Measurements from ENCODE around the gene C9orf50.

C9orf50 gene

DNA sequence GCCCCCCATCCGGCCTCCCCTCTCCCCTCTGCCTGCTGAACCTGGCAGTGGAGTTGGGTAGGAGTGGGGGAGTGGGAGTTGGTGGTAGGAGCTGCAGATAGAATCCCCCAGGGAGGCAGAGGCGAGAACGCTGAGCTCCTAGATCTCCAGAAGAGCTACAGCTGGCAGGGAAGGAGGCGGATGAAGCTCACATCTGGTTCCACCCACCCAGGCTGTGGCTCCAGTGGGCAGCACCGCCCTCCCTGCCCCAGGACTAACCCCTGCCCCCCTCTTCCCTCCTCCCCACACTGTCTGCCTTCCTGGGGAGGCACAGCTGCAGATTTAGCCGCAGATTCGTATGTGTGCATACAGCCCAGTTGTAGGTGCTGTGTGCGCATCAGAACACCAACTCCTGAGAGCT, 34.2 kb downstream of the C9orf50 start:
- DNase-seq, result no peak

DNA sequence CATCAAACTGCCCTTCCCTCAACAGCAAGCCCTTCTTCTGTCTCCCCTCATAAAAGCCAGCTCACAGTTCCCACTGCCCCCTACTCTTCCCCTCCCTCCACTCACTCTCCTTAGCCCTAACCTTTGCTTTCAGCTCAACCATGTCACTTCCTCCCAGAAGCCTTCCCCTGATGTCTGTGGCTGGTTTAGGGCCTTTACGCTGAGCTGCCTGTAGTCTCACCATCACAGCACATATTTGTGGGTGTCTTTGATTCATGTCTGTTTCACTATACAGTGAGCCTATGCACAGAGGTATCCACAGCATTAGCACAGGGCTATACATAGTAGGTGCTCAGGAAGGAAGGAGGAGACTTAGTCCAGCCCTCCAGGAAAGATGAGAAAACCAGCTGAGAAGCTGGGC, 34.7 kb downstream of the C9orf50 start:
- no peak for DNase-seq

- DNase-seq, result no peak
Measured at GRCh38 chr9:129585352-129585751, 35.5 kb downstream of the C9orf50 start.

DNA sequence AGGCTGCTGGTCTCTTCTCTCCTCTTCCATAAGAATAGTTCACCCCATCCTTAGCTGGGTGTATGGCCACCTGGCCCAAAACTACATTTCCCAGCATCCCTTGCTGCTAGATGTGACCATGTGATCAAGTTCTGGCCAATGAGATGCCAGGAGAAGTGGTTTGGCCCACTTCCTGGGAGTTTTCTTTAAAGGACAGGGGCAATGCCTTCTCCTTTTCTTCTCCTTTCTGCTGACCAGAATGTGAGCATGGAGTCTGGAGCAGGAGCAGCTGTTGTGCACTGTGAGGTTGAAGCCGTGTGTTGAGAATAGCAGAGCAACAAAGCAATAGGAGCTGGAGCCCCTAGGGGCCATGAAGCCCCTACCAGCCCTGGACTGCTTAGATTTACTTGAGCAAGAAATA, 36.8 kb downstream of the C9orf50 start:
- DNase-seq, result peak; percentile 43 to 57

DNA sequence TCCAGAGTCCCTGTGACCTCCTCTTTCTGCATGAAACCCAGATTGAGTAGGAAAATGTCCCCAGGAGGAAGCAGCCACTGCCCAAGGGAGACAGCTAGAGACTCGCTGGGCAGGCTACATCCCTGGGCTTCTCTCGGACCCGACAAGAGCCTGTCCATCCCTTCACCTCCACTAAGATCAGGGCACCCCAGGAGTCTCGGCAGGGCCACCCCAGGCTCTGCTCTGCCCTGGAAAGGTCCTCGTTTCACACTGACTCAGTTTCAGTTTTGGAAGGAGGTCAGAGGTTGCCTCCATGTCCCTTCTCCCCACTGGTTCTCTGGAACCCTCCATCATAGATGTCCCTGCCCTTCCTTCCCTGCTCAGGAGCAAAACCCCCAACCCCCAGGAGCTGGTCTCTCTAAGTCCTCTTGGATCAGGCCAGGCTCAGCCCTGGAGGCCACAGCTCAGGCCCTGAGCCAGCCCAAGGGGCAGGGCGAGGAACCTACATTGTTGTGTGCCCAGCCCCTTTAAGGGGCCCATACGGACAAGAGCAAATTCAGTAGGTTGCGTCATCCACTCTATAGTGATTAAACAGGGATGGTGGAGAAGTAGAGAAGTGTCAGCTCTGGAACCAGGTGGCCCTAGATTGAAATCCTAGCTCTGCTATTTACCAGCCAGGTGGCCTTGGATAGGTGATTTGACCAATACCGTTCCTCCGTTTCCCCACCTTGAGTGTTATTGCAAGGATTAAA, 37.4 kb downstream of the C9orf50 start:
- no peak for DNase-seq

- DNase-seq, result no peak
Measured at GRCh38 chr9:129582855-129583254, 38.0 kb downstream of the C9orf50 start.

DNA sequence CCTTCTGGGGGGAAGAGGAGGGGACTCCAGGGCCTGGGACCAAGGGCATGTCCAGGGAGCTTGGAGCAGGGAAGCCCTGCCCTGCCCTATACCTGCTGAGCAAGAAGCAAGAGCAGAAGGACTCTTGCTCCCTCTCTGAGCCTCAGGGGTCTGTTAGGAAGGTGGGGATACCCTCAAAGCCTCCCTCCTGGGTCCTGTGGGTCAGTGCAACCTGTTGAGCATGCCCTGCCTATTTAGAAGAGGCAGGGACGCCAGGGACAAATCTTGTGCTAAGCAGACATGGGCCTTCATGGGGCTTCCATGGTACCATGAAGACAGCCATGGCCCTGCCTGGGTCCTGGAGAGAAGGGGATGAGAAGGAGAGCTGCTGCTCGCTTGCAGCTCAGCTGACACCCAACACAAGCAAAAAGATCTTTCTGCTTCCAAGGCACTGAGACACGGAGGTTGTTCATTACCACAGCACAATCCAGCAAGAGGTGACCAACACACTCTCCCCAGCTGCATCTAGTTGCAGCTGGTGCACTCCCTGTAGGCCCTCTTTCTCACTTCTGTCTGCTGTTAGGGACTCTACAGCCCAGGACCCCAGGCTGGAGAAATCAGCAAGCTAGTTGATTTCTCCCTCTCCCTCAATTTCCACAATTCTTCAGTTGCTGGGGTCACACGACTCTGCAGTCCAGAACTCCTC, 39.3 kb downstream of the C9orf50 start:
- no peak for DNase-seq

DNA sequence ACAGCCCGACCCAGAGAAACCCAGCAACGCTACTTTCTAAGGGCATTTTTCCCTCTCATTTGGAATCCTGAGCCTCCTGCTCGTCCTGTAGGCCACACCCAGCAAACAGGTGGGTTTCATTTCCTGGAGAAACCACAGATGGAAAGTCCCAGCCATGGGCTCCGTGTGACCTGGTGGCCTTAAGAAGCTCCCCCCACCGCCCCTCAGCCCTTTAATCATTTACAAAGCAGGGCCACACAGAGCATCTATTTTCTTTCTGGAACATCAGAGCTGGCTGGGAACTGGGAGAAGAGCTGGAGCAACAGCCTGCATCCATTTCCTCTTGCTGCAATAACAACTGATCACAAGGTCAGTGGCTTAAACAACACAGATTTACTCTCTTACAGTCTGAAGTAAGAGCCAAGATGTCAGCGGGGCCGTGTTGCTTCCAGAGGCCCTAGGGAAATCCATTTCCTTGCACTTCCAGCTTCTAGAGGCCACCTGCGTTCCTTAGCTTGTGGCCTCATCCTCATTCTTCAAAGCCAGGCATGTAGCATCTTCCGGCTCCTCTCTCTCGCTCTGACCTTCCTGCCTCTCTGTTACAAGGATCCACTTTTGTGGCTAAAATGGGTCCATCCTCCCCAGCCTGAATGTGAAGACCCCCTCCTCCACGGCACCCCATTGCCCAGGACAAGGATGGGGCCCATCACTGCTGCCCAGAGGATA, 40.5 kb downstream of the C9orf50 start:
- no peak for DNase-seq

GRCh38 chr9:129579294-129579693, 41.6 kb downstream of the C9orf50 start:
- DNase-seq, result no peak

- no peak for DNase-seq
Measured at GRCh38 chr9:129576546-129577543, 44.1 kb downstream of the C9orf50 start.

GRCh38 chr9:129575818-129576217, 45.1 kb downstream of the C9orf50 start:
- no peak for DNase-seq

DNA sequence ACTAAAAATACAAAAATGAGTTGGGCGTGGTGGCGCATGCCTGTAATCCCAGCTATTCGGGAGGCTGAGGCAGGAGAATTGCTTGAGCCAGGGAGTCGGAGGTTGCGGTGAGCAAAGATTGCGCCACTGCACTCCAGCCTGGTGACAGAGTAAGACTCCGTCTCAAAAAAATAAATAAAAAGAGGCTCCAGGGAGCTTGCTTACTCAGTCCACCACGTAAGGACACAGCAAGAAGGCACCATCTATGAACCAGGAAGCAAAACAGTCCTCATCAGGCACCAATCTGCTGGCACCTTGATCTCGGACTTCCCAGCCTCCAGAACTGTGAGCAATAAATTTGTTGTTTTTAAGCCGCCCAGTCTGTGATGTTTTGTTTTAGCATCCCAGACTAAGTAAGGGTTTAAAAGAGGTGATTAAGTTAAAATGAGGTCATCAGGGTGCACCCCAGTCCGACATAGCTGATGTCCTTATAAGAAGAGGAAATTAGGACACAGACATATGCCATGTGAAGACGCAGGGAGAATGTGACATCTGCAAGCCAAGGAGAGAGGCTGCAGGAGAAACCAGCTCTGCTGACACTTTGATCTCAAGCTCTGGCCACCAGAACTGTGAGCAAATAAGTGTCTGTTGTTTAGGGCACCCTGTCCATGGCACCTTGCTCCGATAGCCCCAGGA, 45.9 kb downstream of the C9orf50 start:
- DNase-seq, result no peak

DNA sequence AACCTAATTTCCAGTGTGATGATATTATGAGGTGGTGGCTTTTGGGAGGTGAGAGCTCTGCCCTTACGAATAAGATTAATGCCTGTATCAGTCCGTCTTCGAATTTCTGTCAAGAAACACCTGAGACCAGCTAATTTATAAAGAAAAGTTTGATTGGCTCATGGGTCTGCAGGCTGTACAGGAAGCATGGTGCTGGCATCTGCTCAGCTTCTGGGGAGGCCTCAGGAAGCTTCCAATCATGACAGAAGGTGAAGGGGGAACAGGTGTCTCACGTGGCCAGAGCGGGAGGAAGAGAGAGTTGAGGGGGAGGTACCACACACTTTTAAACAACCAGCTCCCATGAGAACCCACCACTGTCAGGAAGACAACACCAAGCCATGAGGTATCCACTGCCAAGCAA, 46.9 kb downstream of the C9orf50 start:
- no peak for DNase-seq

DNA sequence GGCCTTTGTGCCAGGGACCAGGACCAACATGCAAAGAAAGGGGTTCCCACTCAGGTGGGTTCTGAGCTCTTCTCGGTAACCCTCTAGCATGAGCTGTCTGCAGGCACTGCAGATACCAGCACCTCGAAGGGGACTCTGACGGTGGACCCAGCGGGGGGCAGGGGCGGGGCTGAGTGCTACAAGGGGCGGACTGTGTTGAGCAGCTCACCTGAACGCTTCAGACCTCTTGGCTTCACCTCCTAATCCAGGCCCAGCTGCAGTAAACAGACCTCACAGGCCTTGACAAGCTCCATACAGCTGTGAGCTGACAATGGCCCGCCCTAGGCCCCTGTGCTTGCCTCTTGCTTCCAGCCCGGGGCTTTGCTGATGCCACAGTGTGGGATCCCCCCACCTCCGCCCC, 48.4 kb downstream of the C9orf50 start:
- DNase-seq, result no peak

- no peak for DNase-seq
Measured at GRCh38 chr9:129572052-129572425, 48.9 kb downstream of the C9orf50 start.

DNA sequence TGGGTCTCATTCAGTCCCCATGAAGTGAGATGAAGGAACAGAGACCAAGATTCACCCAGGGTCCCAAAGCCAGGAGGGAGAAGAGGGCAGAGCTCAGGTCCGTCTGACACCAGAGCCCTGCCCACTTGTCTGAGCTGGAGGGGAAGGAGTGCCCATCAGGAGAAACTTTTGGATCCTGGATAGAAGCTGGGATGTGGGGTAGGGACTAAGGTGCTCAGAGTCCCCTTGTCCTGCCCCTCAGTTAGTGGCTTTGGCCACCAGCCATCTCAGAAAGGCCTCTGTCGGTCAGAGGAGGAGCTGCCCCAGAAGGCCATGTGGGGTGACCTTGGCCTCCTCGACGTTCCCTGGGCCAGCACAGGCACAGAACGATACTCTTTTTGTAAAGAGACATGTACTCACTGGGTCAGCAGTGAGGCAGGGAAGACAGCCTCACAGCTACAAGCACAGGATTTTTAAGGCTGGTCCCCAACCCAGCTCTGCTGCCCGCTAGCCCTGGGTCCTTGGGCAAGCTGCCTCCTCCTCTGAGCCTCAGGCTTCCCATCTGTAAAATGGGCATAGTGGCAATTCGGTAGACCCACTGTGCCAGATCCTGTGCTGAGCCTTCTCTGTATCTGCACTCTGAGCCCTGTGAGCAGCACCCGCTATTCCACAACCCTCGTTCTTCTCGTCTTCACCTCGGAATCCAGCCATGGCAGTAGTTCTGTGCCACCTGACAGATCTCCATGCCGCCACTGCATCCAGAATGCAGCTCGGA, 49.4 kb downstream of the C9orf50 start:
- DNase-seq, result no peak

DNA sequence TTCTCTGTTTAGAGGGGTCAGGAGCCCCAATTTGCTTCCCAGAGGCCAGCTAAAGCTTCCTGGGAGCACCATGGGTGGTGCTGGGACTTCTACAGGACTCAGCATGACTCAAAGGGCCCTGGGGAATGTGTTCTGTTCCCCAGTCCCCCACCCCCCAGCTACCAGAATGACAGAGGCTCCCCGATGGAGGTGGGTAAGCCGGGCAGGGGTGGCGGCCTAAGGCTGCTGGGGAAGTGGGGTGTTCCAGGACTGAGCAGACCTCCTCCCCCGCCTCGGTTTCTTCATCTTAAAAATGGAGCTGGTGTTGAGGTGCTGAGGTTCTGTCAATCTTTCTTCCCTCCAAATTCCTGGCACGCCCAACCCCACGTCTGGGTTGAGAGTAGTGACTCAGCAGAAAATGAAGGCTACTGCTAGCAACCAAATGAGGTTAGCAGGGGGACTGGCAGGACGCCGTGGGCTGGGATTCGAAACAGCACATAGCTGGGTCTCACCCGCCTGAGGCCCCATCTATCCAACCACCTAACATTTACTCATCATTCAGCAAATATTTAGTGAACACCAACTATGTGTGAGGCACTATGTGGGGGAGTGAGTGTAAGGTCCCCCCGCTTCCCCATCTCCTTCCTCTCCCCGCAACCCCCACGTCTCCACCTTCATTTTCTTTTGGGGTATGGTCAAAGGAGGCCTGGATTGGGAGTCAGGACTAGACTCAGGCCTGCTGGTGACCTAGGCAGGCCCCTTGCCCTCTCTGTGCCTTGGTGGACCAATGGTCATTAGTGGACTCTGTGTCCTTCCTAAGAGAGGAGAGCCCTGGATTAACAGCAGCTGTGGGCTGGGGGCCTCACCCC, 50.2 kb downstream of the C9orf50 start:
- peak in 1 of 2 donors; percentile 31 for DNase-seq

DNA sequence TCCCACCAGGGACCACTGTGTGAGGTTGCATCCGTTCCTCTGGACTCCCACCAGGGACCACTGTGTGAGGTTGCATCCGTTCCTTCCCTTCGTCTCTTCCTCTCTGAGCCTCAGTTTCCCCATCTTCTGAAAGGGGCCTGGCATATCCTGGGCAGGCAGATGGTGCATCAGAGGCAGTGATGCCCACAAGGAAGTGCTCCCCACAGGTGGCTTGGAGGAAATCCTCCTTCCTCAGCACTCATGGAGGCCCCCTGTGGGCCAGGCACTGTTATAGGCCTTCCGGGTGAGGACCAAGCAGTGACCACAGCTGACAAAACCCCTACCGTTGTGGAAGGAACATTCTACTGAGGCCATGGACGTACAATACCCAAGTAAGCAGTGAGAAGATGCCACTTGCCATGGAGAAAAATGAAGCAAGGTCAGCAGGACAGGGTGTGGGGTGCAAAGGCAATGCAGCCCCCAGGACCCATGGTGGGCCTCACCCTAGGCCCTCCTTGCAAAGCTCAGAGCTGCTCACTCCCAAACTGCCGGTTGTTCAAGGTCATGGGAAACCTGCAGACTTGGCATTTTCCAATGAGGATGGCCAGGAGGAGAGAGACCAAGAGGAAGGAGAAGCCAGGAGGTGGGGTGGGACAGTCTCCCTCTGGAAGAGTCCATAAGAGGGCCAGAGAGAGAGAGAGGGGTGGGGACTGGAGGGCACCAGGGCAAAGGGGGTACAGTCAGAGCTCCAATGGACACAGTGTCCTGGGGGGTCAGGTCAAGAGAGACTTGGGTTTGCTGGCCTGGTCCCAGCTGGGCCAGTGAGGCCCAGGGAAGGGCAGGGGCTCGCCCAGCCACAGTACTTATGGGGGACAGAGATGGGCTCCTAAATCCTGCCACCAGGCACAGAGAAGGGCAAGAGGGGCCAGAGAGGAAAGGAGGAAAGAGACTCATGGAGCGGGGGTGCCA, 51.1 kb downstream of the C9orf50 start:
- peak in 1 of 2 donors; percentile 16 for DNase-seq

Data from hippocampal formation (tissue), 2 donors.